DOHH2 (cell line): ENCODE measurements around the gene FRAS1.

Source experiments
- CTCF ChIP-seq: fragments of 200-600 bp; sonication (generic); IDR thresholded peaks from one replicate; pipeline ENCODE4 v1.5.1; 2014; ENCODE audit warnings: antibody characterized with exemption, mild to moderate bottlenecking, low read depth, low read length; ENCODE audit not compliant: poor library complexity, severe bottlenecking
- EZH2phosphoT487 ChIP-seq: fragments of 200-600 bp; sonication (generic); IDR thresholded peaks from 2 replicates; pipeline ENCODE4 v1.6.1; 2017; ENCODE audit warnings: borderline replicate concordance, mild to moderate bottlenecking, antibody characterized with exemption, low read length, moderate library complexity, mixed read lengths

- TF ChIP-seq CTCF (no peak), EZH2phosphoT487 (no peak)
These were observed 13.7 kb downstream of the FRAS1 start for GRCh38 chr4:78070731-78071282.
